ENCODE results near the gene ABHD5.

ABHD5 gene

DNA sequence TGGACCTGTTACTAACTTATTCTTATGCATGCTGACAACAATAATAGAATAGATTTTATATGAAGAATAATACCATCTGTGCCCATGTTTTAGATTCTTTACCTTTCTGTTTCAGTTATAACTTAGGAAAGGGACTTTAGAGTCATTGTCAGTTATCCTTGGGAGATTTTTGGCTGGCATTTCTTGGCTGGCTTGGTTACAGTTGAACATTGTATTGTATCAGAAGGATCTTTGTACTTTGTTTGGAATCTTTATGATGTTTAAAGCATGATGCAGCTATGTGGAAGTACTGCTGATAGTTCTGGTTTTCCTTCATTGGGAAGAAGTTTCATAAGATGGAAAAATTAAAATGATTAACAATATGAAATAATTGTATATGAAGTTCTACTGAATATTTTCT, 19.9 kb downstream of the ABHD5 start:
- in situ Hi-C loops (cut with MboI; ENCODE audit: low sequenced_read_pairs), result no loop called here

DNA sequence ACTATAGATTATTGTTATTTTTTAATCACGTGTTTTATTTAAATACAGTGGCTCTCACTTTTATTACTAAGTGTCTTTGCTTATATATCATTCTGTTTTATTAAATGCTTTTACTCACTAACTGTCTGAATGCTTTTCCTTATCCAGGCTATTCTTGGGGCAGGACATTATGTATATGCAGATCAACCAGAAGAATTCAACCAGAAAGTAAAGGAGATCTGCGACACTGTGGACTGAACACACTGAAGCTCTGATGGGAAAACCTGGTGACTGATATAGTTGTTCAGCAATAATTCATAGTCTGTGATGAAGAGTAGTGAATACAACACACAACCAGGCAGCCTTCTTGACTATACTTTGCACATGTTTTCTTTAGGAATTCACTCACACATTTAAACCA, 27.6 kb downstream of the ABHD5 start:
- in situ Hi-C loops (cut with MboI; ENCODE audit: low sequenced_read_pairs), result no loop called here

DNA sequence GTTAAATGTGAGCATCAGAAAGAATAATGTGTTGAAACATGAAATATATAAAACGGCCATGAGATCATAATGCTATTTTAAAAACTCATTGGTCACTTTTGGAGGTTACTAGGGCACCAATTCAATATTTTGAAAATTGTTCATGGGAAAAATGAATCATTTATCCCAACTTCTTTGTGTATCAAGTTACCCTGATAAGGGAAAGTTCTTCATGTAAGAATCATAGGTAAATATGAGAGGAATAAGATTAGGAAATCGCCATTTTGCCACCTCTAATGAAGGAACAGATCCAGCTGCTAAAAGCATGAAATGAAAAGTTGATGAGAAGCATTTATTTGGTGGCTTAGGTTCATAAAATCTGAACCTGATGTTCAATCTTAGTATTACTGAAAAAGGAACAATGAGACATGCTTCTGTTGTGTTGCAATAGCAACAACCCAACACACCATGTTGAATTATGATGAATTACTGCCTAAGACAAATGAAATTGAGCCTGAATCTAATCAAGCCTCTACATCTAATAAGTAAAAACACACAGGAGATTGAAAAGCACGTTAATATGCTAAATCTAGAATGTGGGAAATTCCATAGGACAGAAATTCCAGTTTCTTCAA, 32.5 kb downstream of the ABHD5 start:
- in situ Hi-C loops (cut with MboI; ENCODE audit: low sequenced_read_pairs), result no loop called here

DNA sequence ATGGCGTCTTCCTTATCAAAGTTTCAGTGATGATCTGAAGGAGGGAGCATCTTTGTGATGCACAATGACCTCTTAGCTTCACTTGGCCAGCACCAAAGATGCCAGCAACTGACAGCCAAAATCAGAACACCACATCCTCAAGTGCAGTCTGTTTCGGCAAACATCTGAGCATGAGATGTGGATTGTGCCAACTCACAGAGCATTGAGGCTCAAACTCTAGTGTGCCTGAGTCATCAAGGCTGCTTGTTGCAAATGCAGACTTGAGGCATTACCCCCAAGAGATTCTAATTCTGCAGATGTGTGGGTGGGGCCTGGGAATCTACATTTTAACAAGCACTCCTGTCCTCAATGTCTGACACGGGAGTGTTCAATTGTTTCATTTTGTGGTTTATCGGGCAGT, 35.8 kb downstream of the ABHD5 start:
- in situ Hi-C loops (cut with MboI; ENCODE audit: low sequenced_read_pairs), result no loop called here

DNA sequence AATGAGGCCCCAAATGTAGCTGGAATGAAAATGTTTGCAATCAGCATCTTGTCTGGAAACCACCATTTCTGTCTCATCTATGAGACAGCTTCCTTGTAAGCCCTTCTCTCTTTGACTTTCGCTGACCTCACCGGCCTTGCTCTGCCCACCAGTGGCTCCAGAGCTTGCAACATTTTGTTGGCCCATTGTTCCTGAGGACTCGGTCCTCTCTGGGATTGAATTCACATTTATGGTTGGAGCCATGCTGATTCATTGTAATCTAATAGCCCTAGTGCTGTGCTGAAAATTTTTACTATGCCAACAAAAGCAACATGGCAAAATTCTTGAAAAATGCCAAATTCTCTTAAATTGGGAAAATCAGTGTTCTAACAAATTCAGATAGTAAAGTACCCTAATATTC, 37.2 kb downstream of the ABHD5 start:
- in situ Hi-C loops (cut with MboI; ENCODE audit: low sequenced_read_pairs), result no loop called here

DNA sequence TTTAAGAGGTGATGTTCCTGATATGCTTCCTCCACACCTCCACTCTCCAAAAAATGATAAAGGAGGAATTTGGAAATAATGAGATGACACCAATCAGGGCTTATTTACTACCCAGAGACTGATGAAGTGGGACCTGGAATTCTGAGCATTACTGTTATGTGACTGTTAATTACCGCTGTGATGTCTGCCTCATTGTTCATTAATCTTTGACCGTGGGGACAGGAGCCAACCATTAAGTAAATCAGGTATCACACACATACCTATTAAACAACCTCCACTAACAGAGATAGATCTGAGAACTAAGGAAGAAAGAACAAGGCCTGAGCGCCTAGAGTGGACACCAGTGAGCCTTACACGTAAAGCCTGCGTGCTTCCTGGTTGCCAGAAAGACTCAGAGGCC, 37.7 kb downstream of the ABHD5 start:
- in situ Hi-C loops (cut with MboI; ENCODE audit: low sequenced_read_pairs), result no loop called here

DNA sequence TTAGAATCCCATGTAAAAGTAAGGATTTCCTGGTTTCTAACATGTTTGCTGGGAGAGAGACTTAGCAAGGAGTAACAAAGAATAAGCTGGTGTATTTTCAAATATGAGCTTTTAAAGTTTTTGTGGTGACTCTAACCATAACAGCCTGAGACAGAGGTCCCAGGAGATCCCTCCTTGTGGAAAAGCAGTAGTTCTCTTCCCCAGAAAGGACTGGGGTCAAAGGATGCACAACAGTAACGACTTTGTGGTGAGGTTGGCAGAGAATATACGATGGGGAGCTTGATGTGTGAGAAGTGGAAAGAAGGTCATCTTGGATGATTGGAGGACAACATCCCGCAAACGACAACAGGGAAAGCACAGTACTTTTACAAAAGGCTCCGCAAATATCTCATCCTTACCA, 38.2 kb downstream of the ABHD5 start:
- in situ Hi-C loops (cut with MboI; ENCODE audit: low sequenced_read_pairs), result no loop called here

DNA sequence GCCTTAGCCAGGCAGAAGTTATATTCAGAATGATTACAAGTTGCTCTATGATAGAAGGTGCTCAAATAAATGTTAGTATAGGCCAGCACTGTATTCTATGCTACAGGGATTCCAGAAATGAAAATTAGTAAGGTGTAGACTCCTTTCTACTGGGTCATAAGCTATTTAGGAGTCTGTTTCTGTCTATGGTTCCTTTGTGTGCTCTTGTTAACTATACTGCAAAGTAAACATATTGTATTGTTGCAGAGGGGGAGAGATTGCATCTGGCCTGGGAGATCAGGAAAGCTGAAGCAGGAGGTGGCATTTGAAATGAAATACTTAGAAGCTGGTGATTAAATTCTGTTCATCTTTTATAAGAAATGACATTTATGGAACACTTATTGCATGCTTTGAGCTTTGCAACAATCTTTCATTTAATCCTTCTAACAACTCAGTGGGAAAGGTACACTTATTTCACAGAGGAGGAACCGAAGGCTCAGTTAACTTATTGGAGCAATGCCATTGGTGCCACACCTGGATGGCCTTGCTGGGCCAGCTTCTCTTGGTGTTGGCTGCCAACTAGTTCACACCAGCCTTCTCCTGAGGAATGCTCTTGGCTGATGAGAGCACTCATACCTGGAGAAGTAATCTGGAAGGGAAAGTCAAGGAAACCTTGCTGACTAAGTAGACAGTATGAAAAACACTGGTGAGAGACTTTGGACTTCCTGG, 39.1 kb downstream of the ABHD5 start:
- in situ Hi-C loops (cut with MboI; ENCODE audit: low sequenced_read_pairs), result no loop called here

DNA sequence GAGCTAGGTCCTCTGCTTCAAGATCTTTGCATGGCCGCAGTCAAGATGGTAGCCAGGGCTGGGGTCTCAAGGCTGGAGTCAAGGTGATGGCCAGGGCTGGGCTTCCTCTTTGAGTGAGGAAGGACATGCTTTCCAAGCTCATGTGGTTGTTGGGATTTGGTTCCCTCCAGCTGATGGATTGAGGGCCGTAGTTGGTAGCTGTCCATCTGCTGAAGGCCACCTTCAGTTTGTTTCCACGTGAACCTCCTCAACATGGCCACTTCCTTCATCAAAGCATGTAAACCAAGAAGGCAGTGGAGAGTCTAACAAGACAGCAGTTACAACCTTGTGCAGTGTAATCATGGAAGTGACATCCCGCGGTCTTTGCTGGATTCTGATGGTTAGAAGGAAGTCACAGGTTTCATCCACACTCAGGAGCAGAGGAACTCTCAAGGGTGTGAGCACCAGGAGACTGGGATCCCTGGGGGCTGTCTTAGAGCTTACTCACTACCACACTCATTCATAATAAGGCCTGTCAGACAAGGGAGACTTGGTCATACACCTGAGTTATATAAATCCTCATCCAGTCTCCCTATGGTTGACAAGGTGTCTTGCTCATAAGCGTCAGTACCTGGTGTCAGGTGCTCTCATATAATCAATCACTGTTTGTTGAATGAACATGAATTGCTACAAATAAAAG, 42.1 kb downstream of the ABHD5 start:
- in situ Hi-C loops (cut with MboI; ENCODE audit: low sequenced_read_pairs), result no loop called here

DNA sequence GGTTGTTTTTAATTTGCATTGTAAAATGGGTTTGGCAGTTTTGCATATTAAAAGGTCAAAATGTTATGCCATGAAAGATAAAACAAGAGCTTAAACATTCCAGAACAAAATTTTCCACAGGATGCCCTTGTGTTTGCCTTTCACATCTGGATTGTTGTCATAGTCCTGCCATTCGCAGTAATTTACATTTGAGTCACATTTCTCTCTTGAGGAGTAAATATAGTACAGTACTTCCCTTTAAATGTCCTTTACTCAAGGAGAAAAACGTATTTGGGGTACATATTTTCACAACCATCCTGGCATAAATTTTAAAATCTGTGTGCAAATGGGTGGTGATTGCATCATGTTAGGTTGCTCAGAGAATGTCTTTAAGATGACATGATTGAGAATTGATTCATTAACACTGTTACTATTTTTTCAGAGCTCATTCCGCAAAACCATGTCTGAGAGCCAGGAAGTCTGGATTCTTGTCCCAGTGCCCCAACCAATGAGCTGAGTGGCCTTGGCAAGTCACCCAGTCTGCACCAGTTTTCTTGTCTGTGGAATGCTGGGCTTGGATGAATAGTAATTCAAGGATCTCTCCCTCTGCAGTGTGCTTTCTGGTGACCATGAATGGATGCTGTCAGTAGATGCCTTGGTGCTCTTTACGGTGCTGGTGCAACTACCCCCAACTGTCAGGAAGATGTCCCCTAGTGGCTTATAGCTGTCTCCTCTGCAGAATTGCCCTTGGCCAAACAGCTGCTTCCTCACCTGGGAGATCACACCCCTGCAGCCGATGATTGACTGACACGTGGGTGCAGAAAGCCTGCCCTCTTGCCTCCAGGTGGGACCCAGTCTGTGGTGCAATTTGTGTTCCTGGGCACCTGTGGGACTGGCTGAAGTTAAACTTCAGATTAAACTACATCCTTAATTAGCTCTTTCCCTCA, 43.0 kb downstream of the ABHD5 start:
- in situ Hi-C loops (cut with MboI; ENCODE audit: low sequenced_read_pairs), result no loop called here

DNA sequence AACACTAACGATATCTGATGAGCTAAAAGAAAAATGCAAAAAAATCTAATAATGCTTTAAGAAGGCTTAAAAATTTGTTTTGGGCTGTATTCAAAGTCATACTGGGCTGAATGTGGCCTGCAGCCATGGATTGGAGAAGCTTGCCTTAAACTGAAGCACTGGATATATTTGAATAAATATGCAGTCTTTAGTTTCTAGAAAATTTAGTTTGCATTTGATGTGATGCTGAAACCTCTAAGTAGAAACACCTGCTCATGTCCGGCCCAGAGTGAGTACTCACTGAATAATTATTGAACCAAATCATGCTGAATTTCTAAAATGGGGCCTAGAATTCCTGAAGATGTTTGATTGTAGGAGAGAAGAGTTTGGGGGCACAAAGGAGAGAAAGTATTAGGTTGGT, 43.9 kb downstream of the ABHD5 start:
- in situ Hi-C loops (cut with MboI; ENCODE audit: low sequenced_read_pairs), result no loop called here

DNA sequence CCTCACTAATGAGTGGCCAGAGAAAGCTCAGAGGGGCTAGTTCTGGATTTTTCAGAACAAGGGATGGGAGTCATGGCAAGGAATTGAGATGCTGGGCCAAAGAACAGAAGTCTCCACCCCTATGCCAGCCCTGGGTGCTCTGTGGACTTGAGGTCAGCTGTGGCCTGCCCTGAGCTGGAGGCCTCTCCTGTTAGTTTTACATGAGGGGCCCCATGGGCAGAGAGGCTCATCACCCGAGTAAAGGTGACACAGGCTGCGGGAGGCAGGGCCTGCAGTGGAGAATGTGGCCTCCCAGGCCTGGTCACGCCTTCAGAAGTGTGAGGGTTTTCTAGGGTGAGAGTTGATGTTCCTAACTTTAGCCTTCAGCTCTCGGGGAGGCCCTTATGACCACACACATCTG, 44.9 kb downstream of the ABHD5 start:
- in situ Hi-C loops (cut with MboI; ENCODE audit: low sequenced_read_pairs), result no loop called here

DNA sequence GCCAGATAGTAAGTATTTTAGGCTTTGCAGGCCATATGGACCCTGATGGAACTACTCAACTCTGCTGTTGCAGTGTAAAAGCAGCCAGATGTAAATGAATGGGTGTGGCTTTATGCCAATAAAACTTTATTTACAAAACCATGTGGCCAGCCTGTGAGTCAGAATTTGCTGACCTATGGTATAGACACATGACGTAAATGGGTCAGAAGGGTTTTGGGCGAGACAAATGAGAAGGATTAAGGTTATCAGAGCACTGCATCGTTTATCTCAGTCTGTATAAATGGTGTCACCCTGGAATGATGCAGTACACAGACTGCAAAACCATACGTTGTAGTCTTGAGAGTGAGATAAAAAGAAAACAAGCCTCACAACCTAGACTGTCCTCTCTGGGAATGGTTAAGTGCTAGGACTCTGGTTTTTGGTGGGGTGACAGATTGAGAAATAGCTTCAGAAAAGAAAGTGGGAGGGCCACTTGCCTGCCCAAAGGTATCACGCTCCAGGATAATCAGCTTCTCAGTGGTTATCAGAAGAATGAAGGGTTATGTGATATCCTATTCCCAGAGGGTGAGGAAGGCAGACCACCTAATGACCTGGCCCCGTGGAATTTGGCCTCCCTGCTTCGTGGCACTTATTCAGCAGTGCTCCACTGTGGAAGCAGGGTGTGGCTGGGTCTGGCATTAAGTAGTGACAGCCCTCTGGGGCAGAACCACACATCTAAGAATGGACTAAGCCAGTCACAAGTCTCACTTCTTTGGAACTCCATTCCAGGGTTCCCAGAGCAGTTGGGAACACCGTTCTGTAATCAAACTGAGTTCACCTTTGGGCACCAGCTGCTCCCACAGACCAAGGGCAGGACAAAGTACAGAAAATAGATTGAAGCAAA, 46.1 kb downstream of the ABHD5 start:
- in situ Hi-C loops (cut with MboI; ENCODE audit: low sequenced_read_pairs), result no loop called here

DNA sequence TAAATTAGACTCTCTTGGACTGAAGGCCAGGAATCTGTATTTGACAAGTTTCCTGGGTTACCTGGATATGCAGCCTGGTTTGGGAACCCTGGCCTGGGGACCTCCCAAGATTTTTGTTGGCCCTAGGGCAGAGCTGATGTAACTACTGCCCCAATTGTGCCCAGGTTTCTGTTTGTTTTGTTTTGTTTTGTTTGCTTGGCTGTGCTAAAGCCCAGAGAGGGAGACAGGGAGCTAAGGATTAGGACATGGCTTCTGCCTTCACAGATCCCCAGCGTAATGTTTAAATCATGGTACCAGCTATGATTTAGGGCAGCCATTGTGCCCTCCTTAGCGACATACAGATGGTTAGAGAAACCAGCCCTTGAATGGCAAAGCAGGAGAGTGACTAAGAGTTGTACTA, 47.6 kb downstream of the ABHD5 start:
- in situ Hi-C loops (cut with MboI; ENCODE audit: low sequenced_read_pairs), result no loop called here

DNA sequence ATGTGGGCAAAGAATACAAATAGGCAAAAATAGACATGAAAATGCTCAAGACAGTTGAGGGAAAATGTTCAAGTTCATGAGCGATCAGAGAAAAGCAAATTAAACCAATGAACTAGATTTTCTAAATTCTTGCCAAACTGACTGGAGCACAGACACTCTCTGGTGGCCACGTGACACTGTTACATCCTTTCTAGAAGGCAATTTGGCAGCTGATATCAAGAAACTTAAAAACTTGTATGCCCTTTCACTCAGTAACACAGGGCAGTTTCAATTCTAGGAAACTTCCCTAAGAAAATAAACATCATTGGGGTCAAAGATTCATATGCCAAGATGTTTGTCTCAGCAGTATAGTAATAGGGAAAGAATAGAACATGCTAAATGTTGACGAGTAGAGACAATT, 52.2 kb downstream of the ABHD5 start:
- in situ Hi-C loops (cut with MboI; ENCODE audit: low sequenced_read_pairs), result no loop called here

DNA sequence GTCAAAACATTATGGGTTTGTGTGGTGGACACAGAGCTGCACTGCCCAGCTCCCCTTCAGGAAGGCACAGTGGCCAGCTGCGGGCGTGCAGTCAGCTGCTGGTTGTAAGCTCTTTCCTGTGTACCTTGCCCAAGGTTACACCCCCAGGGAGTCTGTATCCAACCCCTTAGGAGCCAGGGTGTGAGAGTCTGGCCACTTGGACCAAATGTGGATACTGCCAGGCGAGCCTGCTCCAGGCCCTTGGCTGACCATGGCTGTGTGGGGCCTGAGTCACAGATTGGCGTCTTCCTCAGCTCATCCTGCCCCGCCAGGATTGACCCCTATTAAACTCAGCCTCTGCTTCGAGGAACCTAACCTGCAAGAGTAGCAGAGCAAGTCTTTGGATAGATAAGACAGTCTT, 56.9 kb downstream of the ABHD5 start:
- in situ Hi-C loops (cut with MboI; ENCODE audit: low sequenced_read_pairs), result no loop called here

DNA sequence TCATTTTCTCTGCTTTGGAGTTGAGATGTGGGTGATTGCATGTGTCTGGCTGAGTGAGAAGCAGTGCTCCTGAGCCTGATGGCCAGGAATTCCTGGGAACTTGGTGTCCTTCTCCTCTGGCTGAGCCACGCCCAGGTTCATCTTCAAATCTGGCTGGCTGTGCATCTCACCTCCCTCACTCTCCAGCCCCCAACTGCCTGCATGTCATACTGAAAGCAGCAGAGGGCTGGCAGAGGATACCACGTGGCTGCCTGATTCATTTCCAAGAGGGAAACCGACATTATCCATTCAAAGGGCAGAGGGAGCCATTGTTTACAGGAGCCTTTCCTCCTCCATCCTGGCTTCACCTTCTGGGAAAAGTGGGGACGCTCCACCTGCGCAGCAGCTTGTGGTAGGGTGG, 57.4 kb downstream of the ABHD5 start:
- in situ Hi-C loops (cut with MboI; ENCODE audit: low sequenced_read_pairs), result no loop called here

DNA sequence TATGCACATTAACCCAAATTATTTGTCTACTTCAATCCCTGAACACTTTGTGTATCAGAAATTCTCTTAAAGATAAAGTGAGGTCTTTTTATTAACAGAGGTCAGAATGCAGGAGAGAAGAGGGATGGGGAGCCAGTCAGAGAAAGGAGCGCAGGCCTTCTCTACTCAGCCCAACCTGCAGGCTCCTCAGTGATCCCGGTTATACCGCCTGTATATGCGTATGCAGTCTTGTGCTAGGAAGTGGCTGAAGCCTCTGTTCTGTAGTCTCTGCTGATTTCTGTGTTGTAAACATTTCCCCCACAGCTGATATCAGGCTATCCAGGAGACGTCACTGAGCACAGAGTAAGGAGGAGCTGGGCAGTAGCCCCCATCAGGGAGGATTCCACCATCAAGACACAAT, 57.9 kb downstream of the ABHD5 start:
- in situ Hi-C loops (cut with MboI; ENCODE audit: low sequenced_read_pairs), result no loop called here

DNA sequence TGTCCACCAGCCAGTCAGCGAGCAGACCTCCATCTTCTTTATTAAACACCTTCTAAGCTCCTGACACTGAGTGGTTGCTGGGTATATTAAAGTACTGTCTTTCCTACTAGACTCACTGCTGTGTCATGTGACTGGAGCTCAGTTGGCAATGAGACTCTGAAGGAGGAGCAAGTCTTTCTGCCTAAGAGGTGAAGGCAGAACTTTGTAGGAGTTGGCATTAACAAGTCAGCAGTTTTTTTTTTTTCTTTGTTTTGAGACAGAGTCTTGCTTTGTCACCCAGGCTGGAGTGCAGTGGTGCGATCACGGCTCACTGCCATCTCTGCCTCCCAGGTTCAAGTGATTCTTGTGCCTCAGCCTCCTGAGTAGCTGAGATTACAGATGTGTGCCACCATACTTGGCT, 62.2 kb downstream of the ABHD5 start:
- in situ Hi-C loops (cut with MboI; ENCODE audit: low sequenced_read_pairs), result no loop called here
